B cell (primary cell): ENCODE measurements around the gene KRT82. TPM values are rescaled to one million over a fixed set of nuclear protein-coding genes. Genes with fewer than 3 reads are reported as not detected.

Source experiments
- ATAC-seq: fragments of 200-7000 bp; cut with Tn5 transposase; one replicate; pipeline ENCODE4 v1.10.0; 2021; ENCODE audit warnings: low read depth, mild to moderate bottlenecking, moderate number of reproducible peaks, moderate library complexity
- CTCF ChIA-PET: fragments of 350-600 bp; sonication (Branson Sonifier 250); formaldehyde crosslinking; loops from one replicate; lab custom pipeline; 2021; ENCODE audit warnings: antibody characterized with exemption, inconsistent platforms; lab: Charles Lee
- POLR2A ChIA-PET: fragments of 350-600 bp; sonication (Branson Sonifier 250); formaldehyde crosslinking; loops from one replicate; lab custom pipeline; 2021; ENCODE audit warnings: antibody characterized with exemption; lab: Charles Lee
- DNase-seq: peaks from one replicate; pipeline ENCODE4 v3.0.0; 2013
- H2AFZ ChIP-seq: 2 replicates; pipeline ENCODE4 v1.6.1; 2012; ENCODE audit warnings: mild to moderate bottlenecking, low read depth, low read length; ENCODE audit not compliant: insufficient read depth, poor library complexity, severe bottlenecking
- H3K27ac ChIP-seq, 2 donors: 1 replicate in 1 of 2; 2 replicates in 1 of 2; pipeline ENCODE4 v1.5.1; 2012 to 2013; ENCODE audit warnings: low read length in 2 of 2, mild to moderate bottlenecking in 2 of 2, moderate library complexity in 1 of 2
- H3K27me3 ChIP-seq, 4 experiments: fragments of 200-600 bp in 1 of 4; sonication (generic) in 1 of 4; replicated peaks in 1 of 4; 1 replicate in 2 of 4; 2 replicates in 2 of 4; pipeline versions ENCODE4 v1.6.1 to v1.7.0; 2013 to 2016; ENCODE audit warnings: low read length in 3 of 4, mild to moderate bottlenecking in 2 of 4, mixed read lengths in 1 of 4, moderate library complexity in 1 of 4; ENCODE audit not compliant: insufficient read depth in 4 of 4, control insufficient read depth in 3 of 4; ENCODE audit errors: control extremely low read depth in 1 of 4
- H3K36me3 ChIP-seq, 2 experiments: replicated peaks in 1 of 2; 1 replicate in 1 of 2; 2 replicates in 1 of 2; pipeline versions ENCODE4 v1.6.1 to v1.7.1; 2013; ENCODE audit warnings: low read length in 1 of 2; ENCODE audit not compliant: insufficient read depth in 2 of 2, control insufficient read depth in 1 of 2; ENCODE audit errors: control extremely low read depth in 1 of 2, extremely low read depth in 1 of 2
- H3K4me1 ChIP-seq, 2 donors: fragments of 200-600 bp in 1 of 2; sonication (generic) in 1 of 2; 1 replicate in 1 of 2; 2 replicates in 1 of 2; pipeline versions ENCODE4 v1.5.1 to v1.6.1; 2013 to 2017; ENCODE audit warnings: low read length in 2 of 2; ENCODE audit not compliant: control insufficient read depth in 2 of 2, insufficient read depth in 2 of 2
- H3K4me2 ChIP-seq: replicated peaks from 2 replicates; pipeline ENCODE3; 2012; ENCODE audit warnings: mild to moderate bottlenecking, low read depth, low read length; ENCODE audit not compliant: poor library complexity, severe bottlenecking
- H3K4me3 ChIP-seq, 5 experiments: fragments of 200-600 bp in 1 of 5; sonication (generic) in 1 of 5; 1 replicate in 3 of 5; 2 replicates in 2 of 5; pipeline versions ENCODE4 v1.5.1 to v1.7.0; 2011 to 2016; ENCODE audit warnings: low read length in 4 of 5, mild to moderate bottlenecking in 4 of 5, low read depth in 2 of 5, control low read depth in 1 of 5, moderate library complexity in 1 of 5; ENCODE audit not compliant: insufficient read depth in 1 of 5; ENCODE audit errors: control extremely low read depth in 1 of 5, extremely low read depth in 1 of 5
- H3K79me2 ChIP-seq: fragments of 200-600 bp; sonication (generic); one replicate; pipeline ENCODE4 v1.6.0; 2016; ENCODE audit warnings: low read length; ENCODE audit not compliant: control insufficient read depth, insufficient read depth
- H3K9ac ChIP-seq: fragments of 200-600 bp; sonication (generic); 2 replicates; pipeline ENCODE4 v1.6.1; 2017; ENCODE audit warnings: mild to moderate bottlenecking, low read length, moderate library complexity
- H3K9me3 ChIP-seq, 3 donors: one replicate each; pipeline versions ENCODE4 v1.6.1 to v1.7.1; 2013; ENCODE audit warnings: low read length in 2 of 3; ENCODE audit not compliant: control insufficient read depth in 2 of 3, insufficient read depth in 1 of 3; ENCODE audit errors: control extremely low read depth in 1 of 3
- H4K20me1 ChIP-seq: 2 replicates; pipeline ENCODE4 v1.6.0; 2012; ENCODE audit warnings: mild to moderate bottlenecking, low read length; ENCODE audit not compliant: insufficient read depth, control insufficient read depth, poor library complexity, severe bottlenecking
- H3K27ac Mint-ChIP-seq: one replicate; pipeline ENCODE4 v1.8.0; 2021; ENCODE audit warnings: mixed read lengths
- H3K27me3 Mint-ChIP-seq: one replicate; pipeline ENCODE4 v1.8.0; 2021; ENCODE audit warnings: mixed read lengths
- H3K4me1 Mint-ChIP-seq: one replicate; pipeline ENCODE4 v1.8.0; 2021; ENCODE audit warnings: mixed read lengths
- H3K4me3 Mint-ChIP-seq: one replicate; pipeline ENCODE4 v1.8.0; 2021; ENCODE audit warnings: mixed read lengths
- H3K9me3 Mint-ChIP-seq: one replicate; pipeline ENCODE4 v1.8.0; 2022; ENCODE audit warnings: mixed read lengths; ENCODE audit not compliant: insufficient read depth
- EZH2 ChIP-seq: IDR thresholded peaks from 2 replicates; pipeline ENCODE4 v1.6.1; 2012; ENCODE audit warnings: borderline replicate concordance, low read depth, mild to moderate bottlenecking, moderate library complexity, low read length; ENCODE audit not compliant: insufficient read depth, poor library complexity, severe bottlenecking
- WGBS: methylation state at CpG from one replicate; pipeline ENCODE4 v1.1.5; 2013; ENCODE audit warnings: missing lambda C conversion rate; ENCODE audit not compliant: insufficient coverage; 5-methylcytosine and 5-hydroxymethylcytosine counted together
- intact Hi-C: fragments of 100-400 bp; cut with micrococcal nuclease; formaldehyde crosslinking; loops from one replicate; pipeline ENCODE4 v1.10.0; 2022
- polyA plus RNA-seq: library from polyadenylated mRNA; depleted of rRNA; stranded (reverse); fragments of >200 nt; gene quantifications from 2 replicates; pipeline ENCODE4 v1.2.3, GENCODE V29; 2012
- total RNA-seq, 2 donors: library from RNA; stranded (reverse); fragments of 120-200 nt in 1 of 2; gene quantifications; 1 replicate in 1 of 2; 2 replicates in 1 of 2; pipeline versions ENCODE4 v1.2.3 to v1.2.4, GENCODE V29; 2013 to 2022
- TF ChIP-seq, protein P1 (sequence below): fragments of 200-600 bp; IDR thresholded peaks from one replicate; pipeline ENCODE4 v1.8.0; 2022; ENCODE audit warnings: antibody characterized with exemption, mild to moderate bottlenecking

The KRT82 gene
- total and polyA plus RNA-seq, 2 donors (not counting 1 experiment from before 2014, with no cell fraction given): not detected

DNA sequence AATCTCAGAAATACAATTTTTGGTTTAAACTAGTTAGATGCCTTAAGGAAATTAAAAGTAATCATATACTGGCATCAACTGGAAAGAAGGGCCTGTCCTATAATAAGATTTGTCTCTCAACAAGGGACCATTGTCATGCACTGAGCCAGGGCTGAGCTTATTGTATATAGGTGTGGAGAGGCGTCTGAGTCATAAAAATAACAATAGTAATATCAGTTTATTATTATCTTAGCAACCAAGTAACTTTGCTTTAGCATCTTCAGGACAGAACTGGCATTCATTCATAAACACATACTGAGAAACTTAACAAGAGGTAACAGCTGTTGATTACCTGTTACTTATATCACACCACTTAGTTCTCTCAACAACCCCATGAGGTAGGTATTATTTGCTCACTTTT lies 20.9 kb upstream of the KRT82 start:
- H3K27me3 Mint-ChIP-seq: peaks cover 25% of the 10 kb centered on the region
- no peak for ATAC-seq
- H3K9ac ChIP-seq: no peak overlapping the region
- TF ChIP-seq, protein P1, sequence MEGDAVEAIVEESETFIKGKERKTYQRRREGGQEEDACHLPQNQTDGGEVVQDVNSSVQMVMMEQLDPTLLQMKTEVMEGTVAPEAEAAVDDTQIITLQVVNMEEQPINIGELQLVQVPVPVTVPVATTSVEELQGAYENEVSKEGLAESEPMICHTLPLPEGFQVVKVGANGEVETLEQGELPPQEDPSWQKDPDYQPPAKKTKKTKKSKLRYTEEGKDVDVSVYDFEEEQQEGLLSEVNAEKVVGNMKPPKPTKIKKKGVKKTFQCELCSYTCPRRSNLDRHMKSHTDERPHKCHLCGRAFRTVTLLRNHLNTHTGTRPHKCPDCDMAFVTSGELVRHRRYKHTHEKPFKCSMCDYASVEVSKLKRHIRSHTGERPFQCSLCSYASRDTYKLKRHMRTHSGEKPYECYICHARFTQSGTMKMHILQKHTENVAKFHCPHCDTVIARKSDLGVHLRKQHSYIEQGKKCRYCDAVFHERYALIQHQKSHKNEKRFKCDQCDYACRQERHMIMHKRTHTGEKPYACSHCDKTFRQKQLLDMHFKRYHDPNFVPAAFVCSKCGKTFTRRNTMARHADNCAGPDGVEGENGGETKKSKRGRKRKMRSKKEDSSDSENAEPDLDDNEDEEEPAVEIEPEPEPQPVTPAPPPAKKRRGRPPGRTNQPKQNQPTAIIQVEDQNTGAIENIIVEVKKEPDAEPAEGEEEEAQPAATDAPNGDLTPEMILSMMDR: no peak
- TF ChIP-seq EZH2: no peak
- ChIA-PET POLR2A (no interaction called here), CTCF (no interaction called here)
- no peak overlapping the region for H3K27ac ChIP-seq
- H2AFZ ChIP-seq: no peak overlapping the region
- no peaks in the 10 kb centered on the region for H3K4me1 ChIP-seq
- no peaks in the 10 kb centered on the region for H3K36me3 ChIP-seq
- WGBS: no CpG with 5 or more reads among the region's 1 CpG
- no peak overlapping the region for H3K4me3 ChIP-seq
- H3K4me2 ChIP-seq: no peak overlapping the region
- no peaks in the 10 kb centered on the region for H4K20me1 ChIP-seq
- intact Hi-C loops: no loop called here
- H3K79me2 ChIP-seq: no peaks in the 10 kb centered on the region
- peaks cover 0 to 6% (median 1%) of the 10 kb centered on the region in 4 experiments for H3K27me3 ChIP-seq
- H3K9me3 Mint-ChIP-seq: no peaks in the 10 kb centered on the region
- H3K4me1 Mint-ChIP-seq: no peaks in the 10 kb centered on the region
- H3K27ac Mint-ChIP-seq: no peak overlapping the region
- H3K4me3 Mint-ChIP-seq: no peak overlapping the region
- H3K9me3 ChIP-seq: no peaks in the 10 kb centered on the region
- no peak for DNase-seq

DNA sequence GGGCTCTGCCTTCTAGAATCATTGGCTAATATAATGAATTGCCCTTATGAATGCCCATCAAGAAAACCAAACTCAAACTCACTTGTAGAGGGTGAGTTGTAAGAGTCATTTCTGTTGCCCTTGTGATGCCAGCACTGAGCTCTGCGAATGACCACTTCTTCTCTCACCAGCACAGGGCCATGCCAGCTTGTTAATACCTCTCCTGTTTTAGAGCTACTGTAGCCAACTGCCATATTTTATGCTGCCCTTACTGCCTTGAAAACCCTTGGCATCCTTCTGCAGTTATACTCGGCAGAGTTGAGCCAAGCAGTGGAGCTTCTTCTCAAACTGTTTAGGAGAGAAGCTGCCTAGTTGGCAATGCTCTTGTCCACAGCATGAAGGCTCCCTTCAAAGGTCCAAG lies 19.9 kb upstream of the KRT82 start:
- Histone ChIP-seq H2AFZ (no peak overlapping the region), H3K4me1 (no peaks in the 10 kb centered on the region), H3K4me3 (no peak overlapping the region), H3K36me3 (no peaks in the 10 kb centered on the region), H3K27me3 (peaks cover 0 to 6% (median 1%) of the 10 kb centered on the region in 4 experiments), H3K9me3 (no peaks in the 10 kb centered on the region), H3K9ac (no peak overlapping the region), H3K4me2 (no peak overlapping the region), H3K79me2 (no peaks in the 10 kb centered on the region), H4K20me1 (no peaks in the 10 kb centered on the region), H3K27ac (no peak overlapping the region)
- WGBS: 94% methylated on average over 2 of the region's 2 CpGs
- no peaks in the 10 kb centered on the region for H3K9me3 Mint-ChIP-seq
- ATAC-seq: no peak
- no peak overlapping the region for H3K4me3 Mint-ChIP-seq
- ChIA-PET CTCF (no interaction called here), POLR2A (no interaction called here)
- no peak for DNase-seq
- H3K27ac Mint-ChIP-seq: no peak overlapping the region
- H3K4me1 Mint-ChIP-seq: no peaks in the 10 kb centered on the region
- H3K27me3 Mint-ChIP-seq: peaks cover 34% of the 10 kb centered on the region
- TF ChIP-seq EZH2: no peak
- TF ChIP-seq, protein P1: no peak
- intact Hi-C loops: no loop called here
